Superior temporal gyrus (tissue), 1 donor: ENCODE results near the gene MTAP.

Experiments used
- DNase-seq: peaks from one replicate; pipeline ENCODE4 v3.0.0-alpha.2; 2016; ENCODE audit errors: extremely low spot score

The MTAP gene

DNA sequence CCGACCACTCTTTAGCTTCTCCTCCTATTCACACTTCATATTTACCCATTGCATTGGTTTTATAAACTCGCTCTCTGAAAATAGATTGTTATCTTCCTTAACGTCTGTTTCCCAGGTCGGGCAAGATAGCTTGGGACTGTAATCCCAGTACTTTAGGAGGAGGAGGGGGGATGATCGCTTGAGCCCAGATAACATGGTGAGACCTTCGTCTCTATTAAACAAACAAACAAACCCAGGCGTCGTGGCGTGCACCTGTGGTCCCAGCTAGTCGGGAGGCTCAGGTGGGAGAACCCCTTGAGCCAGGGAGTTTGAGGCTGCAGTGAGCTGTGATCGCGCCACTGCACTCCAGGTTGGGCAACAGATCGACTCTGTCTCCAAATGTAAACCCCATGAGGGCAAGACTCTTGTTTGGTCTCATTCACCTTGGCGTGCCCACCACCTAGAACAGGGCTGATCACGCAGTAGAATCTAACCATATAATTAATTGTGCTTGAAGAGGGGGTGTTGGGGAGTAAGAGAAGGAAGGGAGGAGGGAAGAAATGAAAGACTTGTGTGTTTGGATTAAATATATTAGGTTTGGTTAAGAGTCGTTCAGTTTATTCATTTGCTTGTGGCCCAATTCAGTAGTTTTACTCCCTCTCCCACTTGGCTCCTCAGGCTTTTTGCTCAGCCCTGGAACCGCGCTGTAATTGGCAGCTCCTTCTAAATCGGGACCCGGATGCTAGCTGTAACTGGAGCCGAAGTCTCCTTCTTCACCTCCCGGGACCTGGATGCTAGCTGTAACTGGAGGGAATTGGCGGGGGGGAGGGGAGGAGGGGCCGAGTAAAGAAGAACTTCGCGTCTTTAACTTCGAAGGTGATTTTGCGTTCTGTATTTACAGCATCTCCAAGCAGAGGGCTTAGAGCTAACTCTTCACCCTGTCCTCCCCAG is 166.8 kb downstream of the MTAP start:
- no peak for DNase-seq

DNA sequence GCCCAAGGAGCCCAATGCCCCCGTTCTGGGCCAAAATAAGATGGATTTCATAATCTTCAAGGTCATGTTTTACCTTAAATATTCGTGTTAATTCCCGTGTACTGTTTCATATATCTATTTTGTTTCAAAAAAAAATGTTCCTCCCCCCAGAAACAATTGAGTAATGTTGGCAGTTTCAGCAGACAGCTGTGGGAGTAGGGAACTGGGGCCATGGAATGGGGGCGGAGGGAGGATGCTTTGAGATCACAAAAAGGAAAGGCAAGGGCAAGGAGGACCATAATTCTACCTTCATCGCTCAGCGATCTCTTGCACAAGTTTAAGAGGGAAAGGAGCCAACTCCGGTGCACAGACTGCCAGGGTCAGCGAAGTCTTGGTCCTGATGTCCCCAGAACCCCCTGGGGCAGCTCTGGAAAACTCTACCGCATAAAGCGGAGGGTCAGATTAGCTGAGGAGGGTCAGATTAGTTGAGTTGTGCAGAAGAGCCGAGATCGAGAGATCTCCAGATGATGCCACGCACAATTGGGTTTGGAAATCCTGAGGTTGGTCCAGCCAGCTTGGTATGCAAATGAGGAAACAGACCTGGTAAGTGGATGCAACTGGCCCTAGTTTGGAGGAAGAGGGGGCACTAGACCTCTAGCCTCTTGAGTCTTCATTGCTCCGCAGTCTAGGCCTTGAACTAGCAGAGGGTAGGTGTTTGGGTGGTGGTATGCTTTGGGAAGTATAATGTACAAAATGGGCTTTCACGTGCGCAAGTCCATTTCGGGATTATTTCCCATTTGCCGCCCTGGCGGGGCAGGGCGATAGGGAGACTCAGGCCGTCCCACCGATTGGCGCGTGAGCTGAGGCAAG is 167.7 kb downstream of the MTAP start:
- DNase-seq: no peak

DNA sequence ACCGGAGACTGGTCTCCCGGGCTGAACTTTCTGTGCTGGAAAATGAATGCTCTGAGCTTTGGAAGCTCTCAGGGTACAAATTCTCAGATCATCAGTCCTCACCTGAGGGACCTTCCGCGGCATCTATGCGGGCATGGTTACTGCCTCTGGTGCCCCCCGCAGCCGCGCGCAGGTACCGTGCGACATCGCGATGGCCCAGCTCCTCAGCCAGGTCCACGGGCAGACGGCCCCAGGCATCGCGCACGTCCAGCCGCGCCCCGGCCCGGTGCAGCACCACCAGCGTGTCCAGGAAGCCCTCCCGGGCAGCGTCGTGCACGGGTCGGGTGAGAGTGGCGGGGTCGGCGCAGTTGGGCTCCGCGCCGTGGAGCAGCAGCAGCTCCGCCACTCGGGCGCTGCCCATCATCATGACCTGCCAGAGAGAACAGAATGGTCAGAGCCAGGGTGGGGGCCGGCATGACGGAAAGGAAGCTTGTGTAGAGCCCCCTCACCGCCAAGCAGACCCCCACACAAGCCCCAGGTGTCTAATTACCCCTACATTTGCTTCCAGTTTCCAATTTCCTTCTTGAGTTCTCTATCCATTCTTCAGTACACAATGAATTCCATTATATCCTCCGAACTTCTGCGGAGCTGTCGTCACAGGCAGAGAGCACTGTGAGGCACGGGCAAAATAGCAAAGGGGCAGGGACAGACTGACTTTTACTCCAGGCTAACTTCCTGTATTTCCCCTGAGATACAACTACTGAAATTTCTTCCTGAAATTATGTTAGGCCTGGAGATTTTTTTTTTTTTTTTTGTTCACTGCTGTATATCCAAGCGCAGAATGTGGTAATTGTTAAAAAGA is 168.6 kb downstream of the MTAP start:
- DNase-seq: no peak

DNA sequence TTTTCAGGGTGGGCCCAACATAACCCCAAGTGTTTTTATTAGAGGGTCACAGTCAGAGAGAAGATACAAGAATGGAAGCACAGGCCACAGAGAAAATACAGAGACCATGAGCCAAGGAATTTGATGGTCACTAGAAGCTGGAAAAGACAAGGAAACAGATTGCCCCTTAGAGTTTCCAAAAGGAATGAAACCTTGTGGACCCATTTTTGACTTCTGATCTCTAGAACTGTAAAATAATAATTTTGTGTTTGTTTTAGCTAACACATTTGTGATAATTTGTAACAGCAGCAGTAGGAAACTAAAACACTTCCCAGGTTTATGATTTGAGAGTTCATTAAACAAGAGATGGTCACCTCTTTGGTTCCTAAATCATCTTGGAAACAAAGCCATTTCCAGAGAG is 169.9 kb downstream of the MTAP start:
- DNase-seq: no peak

DNA sequence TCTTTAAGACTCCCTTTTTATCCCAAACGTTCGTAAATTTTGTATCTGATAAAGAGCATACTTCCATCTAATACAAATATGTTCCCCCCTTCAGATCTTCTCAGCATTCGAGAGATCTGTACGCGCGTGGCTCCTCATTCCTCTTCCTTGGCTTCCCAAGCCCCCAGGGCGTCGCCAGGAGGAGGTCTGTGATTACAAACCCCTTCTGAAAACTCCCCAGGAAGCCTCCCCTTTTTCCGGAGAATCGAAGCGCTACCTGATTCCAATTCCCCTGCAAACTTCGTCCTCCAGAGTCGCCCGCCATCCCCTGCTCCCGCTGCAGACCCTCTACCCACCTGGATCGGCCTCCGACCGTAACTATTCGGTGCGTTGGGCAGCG is 171.9 kb downstream of the MTAP start:
- DNase-seq: no peak

DNA sequence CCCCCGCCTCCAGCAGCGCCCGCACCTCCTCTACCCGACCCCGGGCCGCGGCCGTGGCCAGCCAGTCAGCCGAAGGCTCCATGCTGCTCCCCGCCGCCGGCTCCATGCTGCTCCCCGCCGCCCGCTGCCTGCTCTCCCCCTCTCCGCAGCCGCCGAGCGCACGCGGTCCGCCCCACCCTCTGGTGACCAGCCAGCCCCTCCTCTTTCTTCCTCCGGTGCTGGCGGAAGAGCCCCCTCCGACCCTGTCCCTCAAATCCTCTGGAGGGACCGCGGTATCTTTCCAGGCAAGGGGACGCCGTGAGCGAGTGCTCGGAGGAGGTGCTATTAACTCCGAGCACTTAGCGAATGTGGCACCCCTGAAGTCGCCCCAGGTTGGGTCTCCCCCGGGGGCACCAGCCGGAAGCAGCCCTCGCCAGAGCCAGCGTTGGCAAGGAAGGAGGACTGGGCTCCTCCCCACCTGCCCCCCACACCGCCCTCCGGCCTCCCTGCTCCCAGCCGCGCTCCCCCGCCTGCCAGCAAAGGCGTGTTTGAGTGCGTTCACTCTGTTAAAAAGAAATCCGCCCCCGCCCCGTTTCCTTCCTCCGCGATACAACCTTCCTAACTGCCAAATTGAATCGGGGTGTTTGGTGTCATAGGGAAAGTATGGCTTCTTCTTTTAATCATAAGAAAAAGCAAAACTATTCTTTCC is 172.4 kb downstream of the MTAP start:
- no peak for DNase-seq

DNA sequence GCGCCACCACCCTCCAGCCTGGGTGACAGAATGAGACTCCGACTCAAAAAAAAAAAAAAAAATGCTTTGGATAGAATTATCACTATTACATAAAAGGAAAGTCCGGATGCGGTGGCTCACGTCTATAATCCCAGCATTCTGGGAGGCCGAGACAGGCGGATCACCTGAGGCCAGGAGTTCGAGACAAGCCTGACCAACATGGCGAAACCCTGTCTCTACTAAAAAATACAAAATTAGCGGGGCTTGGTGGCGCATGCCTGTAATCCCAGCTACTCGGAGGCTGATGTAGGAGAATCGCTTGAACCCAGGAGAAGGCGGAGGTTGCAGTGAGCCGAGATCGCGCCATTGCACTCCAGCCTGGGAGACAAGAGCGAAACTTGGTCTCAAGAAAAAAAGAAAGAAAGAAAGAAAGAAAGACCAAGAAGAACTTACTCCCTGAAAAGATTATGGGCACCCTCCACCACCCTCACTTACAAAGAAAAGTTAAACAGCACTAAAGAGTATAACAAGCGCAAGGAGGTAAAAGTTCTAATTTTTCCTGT is 174.0 kb downstream of the MTAP start:
- no peak for DNase-seq

DNA sequence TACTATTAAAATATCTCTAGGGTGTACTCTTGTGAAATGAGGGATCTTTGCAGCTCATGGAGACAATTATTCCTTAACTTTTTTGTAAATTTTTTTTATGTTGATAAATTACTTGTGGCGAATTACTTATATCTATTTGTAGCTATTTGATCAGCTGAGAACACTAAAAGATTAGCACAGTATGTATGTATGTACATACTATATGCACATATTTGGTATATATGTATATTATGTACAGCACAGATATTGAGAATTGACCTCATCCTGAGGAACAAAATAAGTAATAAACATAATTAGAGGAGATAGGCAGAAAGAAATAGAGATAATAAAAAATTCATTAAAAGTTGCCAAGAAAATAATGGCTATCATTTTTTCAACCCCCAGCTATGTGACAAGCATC is 180.0 kb downstream of the MTAP start:
- no peak for DNase-seq

DNA sequence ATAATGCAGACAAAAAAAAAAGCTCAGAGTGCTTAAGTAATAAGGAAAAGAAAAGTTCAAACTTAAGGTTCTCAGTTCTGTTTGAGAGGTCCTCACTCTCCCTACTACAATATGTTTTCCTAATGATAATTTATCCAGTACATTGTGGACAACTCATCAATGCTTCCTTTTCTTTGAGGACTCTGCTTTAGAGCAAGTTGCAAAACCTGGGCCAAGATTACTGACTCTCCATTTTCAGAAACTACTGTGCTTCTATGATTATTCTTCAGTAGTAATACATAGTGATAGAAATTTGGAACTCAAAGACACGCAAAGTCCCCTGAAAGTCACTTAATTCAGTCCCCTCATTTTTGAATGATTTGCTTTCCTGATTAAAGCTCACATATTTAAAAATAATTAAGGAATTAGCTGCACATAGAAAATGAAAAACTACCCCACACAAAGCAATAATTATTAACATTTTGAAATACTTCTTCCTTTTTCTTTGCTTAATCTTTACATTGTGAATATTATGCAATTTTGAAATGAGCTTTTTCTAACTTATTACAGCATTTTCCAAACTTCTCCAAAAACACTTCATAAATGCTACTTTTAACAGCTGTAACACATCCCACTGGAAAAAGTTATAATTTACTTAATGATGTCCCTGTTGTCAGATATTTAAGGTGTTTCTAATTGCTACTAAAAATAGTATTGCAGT is 180.6 kb downstream of the MTAP start:
- no peak for DNase-seq

DNA sequence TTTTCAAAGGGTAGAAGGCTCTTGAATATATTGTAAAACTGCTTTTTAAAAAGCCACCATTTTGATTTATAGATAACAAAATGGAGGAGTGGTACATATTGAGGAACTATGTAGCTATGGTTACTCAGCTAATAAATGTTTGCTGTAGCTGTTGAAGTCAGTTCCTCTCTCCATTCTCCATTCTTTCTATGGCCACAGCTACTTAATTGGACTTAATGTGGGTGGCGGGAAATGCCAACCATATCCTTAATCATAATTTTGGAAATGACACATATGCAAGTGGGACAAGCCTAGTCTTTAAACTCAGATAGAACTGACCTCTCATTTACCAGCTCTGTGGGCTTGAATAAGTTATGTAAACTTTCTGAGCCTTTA is 181.1 kb downstream of the MTAP start:
- no peak for DNase-seq

DNA sequence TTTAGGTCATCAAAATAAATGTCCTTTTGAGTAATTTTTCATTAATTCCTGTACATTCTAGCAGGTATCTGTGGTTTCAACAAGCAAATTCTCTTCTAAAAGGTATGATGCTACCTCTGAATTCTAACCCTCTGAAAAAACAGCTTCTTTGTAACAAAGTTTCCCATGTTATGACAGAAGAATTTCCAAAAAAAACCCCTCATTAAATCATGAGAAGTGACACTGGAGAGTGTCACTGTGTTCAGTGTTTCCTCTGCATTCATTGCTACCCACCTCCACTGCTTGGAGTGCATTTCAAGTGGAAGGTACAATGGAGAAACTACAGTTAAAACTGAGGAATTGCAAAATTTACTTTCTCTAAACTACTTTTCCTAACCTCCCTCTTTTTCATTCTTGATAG is 181.7 kb downstream of the MTAP start:
- no peak for DNase-seq

DNA sequence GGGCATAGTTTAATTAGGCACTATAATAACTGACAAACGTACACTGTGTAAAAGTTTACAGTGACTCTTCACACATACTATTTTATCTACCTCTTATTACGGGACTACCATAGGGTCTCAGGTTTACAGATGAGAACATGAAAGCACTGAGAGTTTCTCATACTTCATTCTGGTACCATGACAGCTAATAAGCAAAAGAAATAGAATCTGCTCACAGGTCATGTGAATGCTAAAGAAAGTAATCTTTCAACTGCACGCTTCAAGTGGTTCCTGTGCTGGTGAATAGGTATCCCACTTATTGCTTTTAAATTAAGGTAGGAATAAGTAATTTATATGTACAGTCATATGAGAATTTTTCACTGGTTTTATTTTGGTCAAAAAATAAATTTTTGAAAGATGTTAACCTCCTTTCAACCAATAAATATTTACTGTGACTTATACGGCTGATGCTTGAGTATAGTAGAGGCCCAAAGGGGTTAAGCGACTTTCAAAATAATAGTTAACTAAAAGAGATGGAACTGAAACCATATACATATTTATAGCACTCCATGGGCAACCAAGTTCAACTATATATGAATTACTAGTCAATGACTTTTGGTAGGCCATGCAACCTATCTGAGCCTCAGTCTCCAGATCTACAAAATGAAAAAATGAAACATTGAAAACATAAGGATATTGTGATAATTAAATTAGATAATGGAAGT is 183.7 kb downstream of the MTAP start:
- DNase-seq: no peak
